MM.1S (cell line): ENCODE results near the gene ELF2.

Experiments used
- CTCF ChIP-seq: fragments of 300-600 bp; sonication (generic); IDR thresholded peaks from 2 replicates; pipeline ENCODE4 v1.5.1; 2016; ENCODE audit warnings: antibody characterized with exemption, low read length, mixed read lengths
- EZH2 ChIP-seq: fragments of 300-600 bp; sonication (generic); optimal IDR thresholded peaks from 2 replicates; pipeline ENCODE3; 2017; ENCODE audit warnings: low read depth, mild to moderate bottlenecking, antibody characterized with exemption, low read length, mixed read lengths
- EZH2phosphoT487 ChIP-seq: fragments of 300-600 bp; sonication (generic); IDR thresholded peaks from 2 replicates; pipeline ENCODE4 v1.6.1; 2018; ENCODE audit warnings: antibody characterized with exemption, low read length

- TF ChIP-seq EZH2phosphoT487: no peak
- TF ChIP-seq CTCF: no peak
- no peak for TF ChIP-seq EZH2
These were observed 165.6 kb downstream of the ELF2 start for GRCh38 chr4:139011225-139011950.
